ENCODE measurements around the gene IGLL5. TPM values are rescaled to one million over a fixed set of nuclear protein-coding genes. Genes with fewer than 3 reads are reported as not detected.

The IGLL5 gene
- total RNA-seq, 1 donor from 2014 or later = not detected

- Mint-ChIP-seq H3K27me3 (ENCODE audit: unreplicated experiment) (peaks cover 13% of the 10 kb centered on the region), H3K4me3 (ENCODE audit: unreplicated experiment) (no peak overlapping the region), H3K27ac (ENCODE audit: unreplicated experiment) (no peak overlapping the region), H3K4me1 (ENCODE audit: unreplicated experiment) (peaks cover 7% of the 10 kb centered on the region), H3K9me3 (ENCODE audit: unreplicated experiment) (no peaks in the 10 kb centered on the region), H3K36me3 (ENCODE audit: low read depth, unreplicated experiment) (no peaks in the 10 kb centered on the region)
- no peak for TF ChIP-seq CTCF (IDR thresholded peaks at IDR 0.05; ENCODE audit: unreplicated experiment)
- no peak for DNase-seq (ENCODE audit: low spot score)
These were observed 41.2 kb downstream of the IGLL5 start for GRCh38 chr22:22928666-22929380.

- H3K4me3 Mint-ChIP-seq (ENCODE audit: unreplicated experiment) = no peak overlapping the region
- no peak for DNase-seq (ENCODE audit: low spot score)
- H3K9me3 Mint-ChIP-seq (ENCODE audit: unreplicated experiment) = no peaks in the 10 kb centered on the region
- no peaks in the 10 kb centered on the region for H3K36me3 Mint-ChIP-seq (ENCODE audit: low read depth, unreplicated experiment)
- H3K27ac Mint-ChIP-seq (ENCODE audit: unreplicated experiment) = no peak overlapping the region
- no peak for TF ChIP-seq CTCF (IDR thresholded peaks at IDR 0.05; ENCODE audit: unreplicated experiment)
- peaks cover 7% of the 10 kb centered on the region for H3K4me1 Mint-ChIP-seq (ENCODE audit: unreplicated experiment)
- H3K27me3 Mint-ChIP-seq (ENCODE audit: unreplicated experiment) = peaks cover 13% of the 10 kb centered on the region
These were observed 42.0 kb downstream of the IGLL5 start for GRCh38 chr22:22929381-22930221.

DNA sequence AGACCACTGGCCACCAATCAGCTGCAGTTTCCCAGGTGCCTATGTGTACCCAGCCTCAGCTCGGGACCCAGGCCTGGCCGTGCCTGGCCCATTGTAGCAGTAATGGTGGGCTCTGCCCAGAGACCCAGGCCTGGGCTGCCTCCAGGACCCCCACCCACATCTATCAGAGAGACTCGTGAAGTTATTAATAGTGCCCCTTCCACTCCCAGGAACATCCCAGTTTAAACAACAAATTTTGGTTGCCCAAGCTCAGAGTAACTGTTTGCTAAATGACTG lies 42.5 kb downstream of the IGLL5 start:
- H3K4me1 Mint-ChIP-seq (ENCODE audit: unreplicated experiment) = peaks cover 7% of the 10 kb centered on the region
- H3K9me3 Mint-ChIP-seq (ENCODE audit: unreplicated experiment) = no peaks in the 10 kb centered on the region
- H3K36me3 Mint-ChIP-seq (ENCODE audit: low read depth, unreplicated experiment) = no peaks in the 10 kb centered on the region
- TF ChIP-seq CTCF (IDR thresholded peaks at IDR 0.05; ENCODE audit: unreplicated experiment) = no peak
- H3K27ac Mint-ChIP-seq (ENCODE audit: unreplicated experiment) = no peak overlapping the region
- peaks cover 13% of the 10 kb centered on the region for H3K27me3 Mint-ChIP-seq (ENCODE audit: unreplicated experiment)
- DNase-seq (ENCODE audit: low spot score) = no peak
- H3K4me3 Mint-ChIP-seq (ENCODE audit: unreplicated experiment) = no peak overlapping the region

DNA sequence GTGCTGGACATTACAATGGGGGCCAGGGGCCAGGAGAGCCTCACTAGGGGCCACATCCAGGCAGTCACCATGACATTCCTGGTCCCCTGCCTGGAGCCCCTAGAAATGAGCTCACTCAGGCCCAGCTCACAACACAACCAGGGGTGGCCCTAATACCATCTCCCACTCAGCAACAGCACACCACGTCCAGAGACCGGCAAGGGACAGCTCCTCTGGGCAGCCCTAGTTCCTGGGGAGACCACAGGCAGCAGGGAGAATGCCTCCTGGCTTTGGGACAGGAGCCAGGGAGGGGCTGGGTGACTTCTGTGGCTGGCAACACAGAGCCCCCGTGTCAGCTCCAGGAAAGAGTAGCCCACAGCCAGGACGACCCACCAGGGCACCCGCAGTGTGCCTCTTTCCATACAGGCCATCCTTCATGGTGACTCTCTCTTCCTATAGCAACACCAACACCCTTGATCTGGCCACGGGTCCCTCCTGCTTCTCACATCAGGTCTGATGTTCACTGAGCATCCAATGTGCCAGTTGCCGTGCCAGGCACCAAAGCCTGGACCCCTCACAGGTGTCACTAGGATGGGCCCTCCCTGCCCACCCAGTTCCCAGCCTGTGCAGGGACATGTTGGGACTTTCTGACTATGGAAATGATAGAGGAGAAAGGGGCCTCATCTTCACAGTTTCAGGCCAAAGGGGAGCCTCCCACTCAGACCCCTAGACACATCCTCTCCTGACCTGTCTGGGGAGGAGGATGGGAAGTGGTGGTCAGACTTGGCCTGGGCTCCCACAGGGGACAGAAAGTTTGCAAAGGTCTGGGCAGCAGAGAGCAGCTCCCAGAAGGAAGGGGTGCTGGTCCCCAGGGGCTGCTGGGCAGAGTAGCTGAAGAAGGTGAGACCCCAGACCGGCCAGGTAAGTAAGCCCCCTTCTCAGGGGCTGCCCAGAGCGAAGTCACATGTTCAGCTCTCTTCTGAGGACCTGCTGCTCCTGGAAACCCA lies 43.2 kb downstream of the IGLL5 start:
- TF ChIP-seq CTCF (IDR thresholded peaks at IDR 0.05; ENCODE audit: unreplicated experiment) = no peak
- DNase-seq (ENCODE audit: low spot score) = no peak
- Mint-ChIP-seq H3K36me3 (ENCODE audit: low read depth, unreplicated experiment) (no peaks in the 10 kb centered on the region), H3K27ac (ENCODE audit: unreplicated experiment) (no peak overlapping the region), H3K9me3 (ENCODE audit: unreplicated experiment) (no peaks in the 10 kb centered on the region), H3K27me3 (ENCODE audit: unreplicated experiment) (peaks cover 13% of the 10 kb centered on the region), H3K4me3 (ENCODE audit: unreplicated experiment) (no peak overlapping the region), H3K4me1 (ENCODE audit: unreplicated experiment) (peaks cover 7% of the 10 kb centered on the region)

Measured in endothelial cell (in vitro differentiated cells).